HG02840 (cell line): ENCODE results near the gene MARCHF6.
"Not testable (repeated sequence)": the region's sequence is repeated elsewhere in the genome, so short reads cannot be mapped to it uniquely, and the experiment has no call there.

Source experiments
- ATAC-seq: cut with Tn5 transposase; IDR thresholded peaks from one replicate; pipeline ENCODE4 v1.9.1; 2021; ENCODE audit warnings: mild to moderate bottlenecking, moderate library complexity, moderate number of reproducible peaks; ENCODE audit not compliant: unreplicated experiment, low FRiP score

The MARCHF6 gene, protein sequence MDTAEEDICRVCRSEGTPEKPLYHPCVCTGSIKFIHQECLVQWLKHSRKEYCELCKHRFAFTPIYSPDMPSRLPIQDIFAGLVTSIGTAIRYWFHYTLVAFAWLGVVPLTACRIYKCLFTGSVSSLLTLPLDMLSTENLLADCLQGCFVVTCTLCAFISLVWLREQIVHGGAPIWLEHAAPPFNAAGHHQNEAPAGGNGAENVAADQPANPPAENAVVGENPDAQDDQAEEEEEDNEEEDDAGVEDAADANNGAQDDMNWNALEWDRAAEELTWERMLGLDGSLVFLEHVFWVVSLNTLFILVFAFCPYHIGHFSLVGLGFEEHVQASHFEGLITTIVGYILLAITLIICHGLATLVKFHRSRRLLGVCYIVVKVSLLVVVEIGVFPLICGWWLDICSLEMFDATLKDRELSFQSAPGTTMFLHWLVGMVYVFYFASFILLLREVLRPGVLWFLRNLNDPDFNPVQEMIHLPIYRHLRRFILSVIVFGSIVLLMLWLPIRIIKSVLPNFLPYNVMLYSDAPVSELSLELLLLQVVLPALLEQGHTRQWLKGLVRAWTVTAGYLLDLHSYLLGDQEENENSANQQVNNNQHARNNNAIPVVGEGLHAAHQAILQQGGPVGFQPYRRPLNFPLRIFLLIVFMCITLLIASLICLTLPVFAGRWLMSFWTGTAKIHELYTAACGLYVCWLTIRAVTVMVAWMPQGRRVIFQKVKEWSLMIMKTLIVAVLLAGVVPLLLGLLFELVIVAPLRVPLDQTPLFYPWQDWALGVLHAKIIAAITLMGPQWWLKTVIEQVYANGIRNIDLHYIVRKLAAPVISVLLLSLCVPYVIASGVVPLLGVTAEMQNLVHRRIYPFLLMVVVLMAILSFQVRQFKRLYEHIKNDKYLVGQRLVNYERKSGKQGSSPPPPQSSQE

DNA sequence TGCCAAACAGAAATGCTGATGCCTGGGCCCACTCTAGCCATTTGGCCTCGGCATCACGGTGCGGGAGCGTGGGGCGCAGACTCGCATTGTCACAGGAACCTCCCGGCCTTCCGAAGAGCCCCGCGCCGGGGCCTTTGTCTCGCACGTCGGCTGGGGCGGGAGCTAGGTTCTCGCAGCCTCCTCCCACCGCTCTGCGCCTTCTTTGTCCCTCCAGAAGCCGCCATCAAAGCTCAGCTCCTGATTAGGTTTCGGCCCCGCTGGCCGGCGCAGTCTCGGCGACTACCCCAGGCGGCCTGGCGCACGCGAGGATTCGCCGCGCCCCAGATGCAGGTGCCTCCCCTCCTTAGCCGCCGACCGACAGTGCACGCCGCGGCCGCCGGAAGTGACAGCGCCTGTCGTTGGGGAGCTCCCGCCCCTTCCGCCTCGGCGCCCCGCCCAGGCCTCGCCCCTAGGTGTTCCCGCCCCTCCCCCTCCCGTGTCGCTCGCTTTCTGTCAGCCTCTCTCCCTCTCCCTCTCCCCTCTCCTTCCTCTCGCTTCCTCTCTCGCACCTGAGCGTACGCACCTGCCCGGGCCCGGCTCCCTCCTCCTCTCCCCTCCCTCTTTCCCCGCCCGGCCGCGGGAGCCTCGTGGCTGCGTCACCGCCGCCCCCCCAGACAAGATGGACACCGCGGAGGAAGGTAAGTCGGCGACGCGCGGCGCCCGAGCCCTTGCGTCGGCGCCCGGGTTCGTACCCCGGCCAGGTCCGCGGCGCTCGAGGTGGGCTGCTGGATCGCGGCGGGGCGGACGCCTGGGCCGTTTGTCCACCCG is at the start of gene MARCHF6:
Gene MARCHF6 (plus strand): TSS at position 455 of the 807 bp plus-strand sequence. CDS start 204 bp downstream, at position 659.
- ATAC-seq, result peak; percentile 87

DNA sequence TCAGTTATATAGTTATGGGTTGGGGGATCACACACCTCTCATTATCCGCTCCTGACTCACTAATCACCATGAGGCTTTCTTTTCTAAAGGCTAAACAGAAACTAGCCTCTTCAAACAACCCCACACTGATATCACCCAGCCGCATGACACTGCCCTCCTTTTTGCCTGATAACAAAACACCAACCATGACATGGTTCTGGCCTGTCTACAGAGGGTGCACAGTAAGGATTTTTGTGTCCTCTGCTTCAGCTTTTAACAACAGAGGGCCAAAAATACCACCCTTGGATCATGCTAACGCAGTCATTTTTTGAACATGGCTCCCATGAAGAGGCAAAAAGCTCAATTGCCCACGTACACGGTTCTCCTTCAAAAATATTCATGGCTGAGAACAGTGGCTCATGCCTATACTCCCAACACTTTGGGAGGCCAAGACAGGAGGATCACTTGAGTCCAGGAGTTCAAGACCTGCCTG is 49.8 kb upstream of the MARCHF6 start:
- no peak for ATAC-seq

GRCh38 chr5:10304932-10305331 is 48.6 kb upstream of the MARCHF6 start:
- ATAC-seq, result no peak

- ATAC-seq, result no peak
Measured at GRCh38 chr5:10306114-10306513, 47.4 kb upstream of the MARCHF6 start.

GRCh38 chr5:10306806-10307205 is 46.7 kb upstream of the MARCHF6 start:
- no peak for ATAC-seq

DNA sequence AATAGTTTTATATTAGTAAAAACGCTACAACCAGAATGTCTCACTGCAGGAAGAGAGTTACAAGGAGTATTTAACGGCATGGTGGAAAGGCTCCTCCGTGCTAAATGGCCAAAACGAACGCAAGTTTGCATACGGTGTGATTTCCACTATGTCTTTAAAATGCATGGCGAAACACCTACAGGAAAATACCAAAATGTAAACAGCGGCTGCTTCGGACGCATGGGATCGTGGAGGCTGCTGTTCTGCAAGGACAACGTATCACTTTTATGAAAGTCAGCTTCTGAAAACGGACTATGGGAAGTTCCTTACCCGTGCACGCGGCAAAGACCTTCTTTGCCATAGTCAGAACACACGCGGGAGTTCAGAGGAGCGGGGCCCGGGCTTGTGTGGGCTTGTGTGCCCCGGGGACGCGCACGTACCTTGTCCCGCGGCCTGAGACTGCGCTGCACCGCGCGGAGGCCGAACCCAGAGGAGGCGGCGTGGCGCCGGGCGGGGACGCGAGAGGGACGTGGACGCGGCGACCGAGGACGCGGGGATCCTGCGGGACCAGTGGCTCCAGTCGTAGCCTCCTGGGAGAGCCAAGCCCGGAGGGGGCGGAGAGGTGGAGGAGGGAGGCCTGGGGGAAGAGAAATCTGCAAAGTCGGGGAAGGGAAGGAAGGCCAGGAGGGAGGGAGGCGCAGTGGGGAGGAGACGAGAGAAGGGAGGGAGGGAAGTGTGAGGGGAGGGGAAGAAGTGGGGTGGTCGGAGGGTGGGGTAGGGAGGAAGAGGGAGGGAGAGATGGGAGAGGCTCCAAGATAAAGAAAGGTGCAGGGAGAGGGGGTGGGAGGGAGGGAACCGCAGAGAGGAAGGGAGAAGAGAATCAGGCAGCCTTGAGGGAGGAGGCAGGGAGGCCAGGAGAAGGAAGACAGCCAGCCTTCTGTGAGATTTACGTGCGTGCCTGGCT is 46.0 kb upstream of the MARCHF6 start, which contains the start of gene CMBL:
Gene CMBL (minus strand): TSS at position 697 of the 943 bp plus-strand sequence. CDS start 17,140 bp downstream, outside the sequence.
- ATAC-seq, result no peak

GRCh38 chr5:10308844-10309243 is 44.7 kb upstream of the MARCHF6 start:
- ATAC-seq, result no peak

- ATAC-seq, result no peak
Measured at GRCh38 chr5:10310066-10310779, 43.3 kb upstream of the MARCHF6 start.

DNA sequence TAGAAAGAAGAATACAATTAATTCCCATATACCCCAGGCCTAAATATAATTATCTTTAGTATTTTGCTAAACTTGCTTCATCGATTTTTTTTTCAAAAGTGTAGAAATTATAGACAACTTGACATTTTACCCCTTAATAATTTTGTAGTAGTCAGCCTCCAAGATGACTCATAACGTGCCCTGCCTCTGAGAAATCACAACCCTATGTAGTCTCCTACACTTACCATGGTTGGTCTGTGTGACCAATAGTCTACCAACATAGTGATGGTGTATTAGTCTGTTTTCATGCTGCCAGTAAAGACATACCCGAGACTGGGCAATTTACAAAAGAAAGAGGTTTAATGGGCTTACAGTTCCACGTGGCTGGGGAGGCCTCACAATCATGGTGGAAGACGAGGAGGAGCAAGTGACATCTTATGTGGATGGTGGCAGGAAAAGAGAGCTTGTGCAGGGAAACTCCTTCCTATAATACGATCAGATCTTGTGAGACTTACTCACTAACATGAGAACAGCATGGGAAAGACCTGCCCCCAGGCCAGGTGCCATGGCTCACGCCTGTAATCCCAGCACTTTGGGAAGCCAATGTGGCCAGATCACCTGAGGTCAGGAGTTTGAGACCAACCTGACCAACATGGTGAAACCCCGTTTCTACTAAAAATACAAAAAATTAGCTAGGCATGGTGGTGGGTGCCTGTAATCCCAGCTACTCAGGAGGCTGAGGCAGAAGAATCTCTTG is 42.5 kb upstream of the MARCHF6 start:
- ATAC-seq, result not testable (repeated sequence)

DNA sequence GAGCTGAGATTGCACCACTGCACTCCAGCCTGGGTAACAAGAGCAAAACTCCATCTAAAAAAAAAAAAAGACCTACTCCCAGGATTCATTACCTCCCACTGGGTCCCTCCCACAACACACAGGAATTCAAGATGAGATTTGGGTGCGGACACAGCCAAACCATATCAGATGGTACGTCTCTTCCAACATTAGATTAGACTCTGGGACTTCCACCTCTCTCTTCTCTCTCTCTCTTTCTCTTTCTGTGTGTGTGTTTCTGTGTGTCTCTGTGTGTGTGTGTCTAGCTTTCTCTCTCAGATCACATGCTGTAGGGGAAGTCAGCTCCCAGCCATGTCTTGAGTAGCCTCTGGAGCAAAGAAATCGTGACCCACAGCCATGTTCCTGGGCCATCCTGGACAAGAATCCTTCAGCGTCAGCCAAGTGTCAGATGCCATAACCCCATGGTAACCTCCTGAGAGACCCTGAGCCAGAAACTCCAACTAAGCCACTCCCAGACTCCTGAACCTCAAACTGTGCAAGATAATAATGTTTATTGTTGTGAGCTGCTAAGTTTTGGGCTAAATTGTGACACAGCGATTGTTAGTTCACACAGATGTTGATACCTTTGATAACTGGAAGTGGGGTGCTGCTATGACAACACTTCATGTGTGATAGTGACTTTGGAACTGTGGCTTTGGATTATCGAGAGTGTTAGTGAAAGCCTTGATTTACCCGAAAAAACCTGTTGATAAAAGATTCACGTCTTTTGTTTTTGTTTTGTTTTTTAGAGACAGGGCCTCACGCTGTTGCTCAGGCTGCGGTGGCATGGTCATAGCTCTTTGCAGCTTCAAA is 41.7 kb upstream of the MARCHF6 start:
- ATAC-seq, result no peak

- ATAC-seq, result no peak
Measured at GRCh38 chr5:10315201-10315600, 38.3 kb upstream of the MARCHF6 start.

DNA sequence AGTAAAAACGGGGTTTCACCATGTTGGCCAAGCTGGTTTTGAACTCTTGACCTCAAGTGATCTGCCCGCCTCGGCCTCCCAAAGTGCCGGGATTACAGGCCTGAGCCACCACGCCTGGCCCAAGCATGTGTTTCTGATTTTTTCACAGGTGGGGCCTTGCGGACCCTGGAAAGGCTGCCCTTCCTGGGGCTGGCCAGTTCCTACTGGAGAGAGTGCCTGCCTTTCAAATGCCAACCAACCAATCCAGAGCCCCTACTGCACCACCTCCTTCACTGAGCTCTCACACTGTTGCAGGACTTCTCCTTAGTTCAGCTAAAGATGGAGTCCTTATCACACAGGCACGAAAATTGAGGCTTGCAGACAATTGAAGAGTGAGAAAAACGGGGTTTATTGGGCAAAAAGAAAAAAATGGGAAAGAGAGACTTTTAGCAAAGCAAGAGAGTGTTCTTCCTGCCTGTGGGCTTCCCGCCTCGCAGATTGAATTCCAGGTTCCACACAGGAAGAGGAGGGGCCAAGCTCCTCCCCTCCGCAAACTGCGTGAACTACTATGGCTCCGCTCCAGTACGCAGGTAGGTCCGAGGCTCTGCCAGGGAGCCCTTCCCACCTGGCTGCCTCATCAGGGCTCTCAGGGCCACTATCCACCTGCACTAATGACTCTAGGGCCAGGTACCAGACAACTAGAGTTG is 37.5 kb upstream of the MARCHF6 start:
- ATAC-seq, result no peak

DNA sequence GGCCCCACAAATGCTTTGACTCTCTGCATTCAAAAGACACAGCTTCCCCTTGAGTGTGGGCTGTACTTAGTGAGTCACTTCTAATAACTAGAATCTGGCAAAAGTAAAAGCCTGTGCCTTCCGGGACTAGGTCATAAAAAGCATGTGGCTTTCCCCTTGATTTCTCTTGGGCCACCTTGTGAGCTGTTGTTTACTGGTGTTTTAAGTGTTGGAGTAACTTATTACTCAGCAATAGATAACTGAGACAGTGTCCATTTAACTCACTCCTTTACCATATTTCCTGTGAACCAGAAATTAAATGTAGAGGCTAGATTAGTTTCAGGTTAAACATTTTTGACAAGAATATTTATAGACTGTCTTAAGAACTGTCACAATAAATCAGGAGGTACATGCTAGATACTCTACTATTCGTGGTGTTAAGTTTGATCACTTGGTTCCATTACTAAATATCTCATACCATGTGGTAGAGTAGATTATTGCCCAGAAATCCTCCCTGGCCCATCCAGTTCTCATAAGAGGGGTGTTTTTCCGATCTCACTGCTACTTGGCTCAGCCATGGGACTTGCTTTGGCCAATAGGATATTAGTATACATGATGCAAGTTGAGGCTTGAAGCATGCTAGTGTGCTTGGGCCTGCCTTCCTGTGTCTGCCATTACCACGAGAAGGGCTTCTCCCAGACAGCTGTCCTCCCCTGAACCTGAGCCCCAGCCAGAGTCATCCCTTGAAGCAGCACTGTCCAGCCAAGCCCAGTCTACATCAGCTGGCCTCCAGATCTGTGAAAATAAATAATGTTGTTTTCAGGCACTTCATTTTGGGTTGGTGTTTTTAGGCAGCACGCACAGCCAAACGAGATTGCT is 35.4 kb upstream of the MARCHF6 start:
- ATAC-seq, result peak; percentile 75

DNA sequence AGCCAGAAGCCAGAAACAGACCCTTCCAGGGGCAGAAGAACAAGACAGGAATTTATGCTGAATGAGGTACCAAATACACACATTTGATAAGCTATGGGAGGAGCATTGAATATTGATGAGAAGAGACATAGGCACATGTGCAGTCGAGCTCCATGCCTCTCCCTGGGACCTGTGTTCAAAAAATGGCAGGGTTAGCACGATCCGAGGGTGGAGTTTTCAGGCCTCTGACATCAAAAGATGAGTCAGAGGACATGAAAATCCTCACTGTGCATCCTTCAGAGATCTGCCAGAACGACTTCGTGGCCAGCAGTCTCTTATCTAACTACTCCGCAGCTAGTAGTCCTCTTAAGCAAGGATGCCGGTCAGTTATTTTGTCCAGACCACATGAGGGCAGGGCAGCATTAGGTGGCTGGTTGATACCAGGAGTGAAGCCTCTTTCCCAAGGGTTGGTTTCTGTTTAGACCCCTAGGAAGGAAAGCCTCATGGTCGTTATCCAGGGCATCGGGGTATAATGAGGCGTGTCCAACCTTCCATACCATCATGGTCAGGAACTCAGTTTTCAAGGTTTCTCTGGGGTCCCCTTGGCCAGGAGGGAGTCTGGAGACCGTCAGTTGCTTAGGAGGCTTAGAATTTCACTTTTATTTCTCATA is 34.2 kb upstream of the MARCHF6 start:
- no peak for ATAC-seq

- no peak for ATAC-seq
Measured at GRCh38 chr5:10320793-10321192, 32.7 kb upstream of the MARCHF6 start.
